Neural crest cell (in vitro differentiated cells): ENCODE measurements around the gene POLR2H. TPM values are rescaled to one million over a fixed set of nuclear protein-coding genes. Genes with fewer than 3 reads are reported as not detected.

ENCODE experiments used
- DNase-seq: peaks from one replicate; pipeline ENCODE4 v3.0.0; 2021; ENCODE audit warnings: low read depth, mixed read lengths, low spot score
- H3K27ac Mint-ChIP-seq: one replicate; pipeline ENCODE4 v1.8.0; 2021; ENCODE audit warnings: mild to moderate bottlenecking, mixed read lengths; ENCODE audit not compliant: unreplicated experiment
- H3K27me3 Mint-ChIP-seq: 2 replicates; pipeline ENCODE4 v1.8.0; 2021; ENCODE audit warnings: low read depth, mild to moderate bottlenecking, mixed read lengths
- H3K36me3 Mint-ChIP-seq: 2 replicates; pipeline ENCODE4 v1.8.0; 2021; ENCODE audit warnings: low read depth, mild to moderate bottlenecking, mixed read lengths
- H3K4me1 Mint-ChIP-seq: 2 replicates; pipeline ENCODE4 v1.8.0; 2021; ENCODE audit warnings: mixed read lengths
- H3K4me3 Mint-ChIP-seq: one replicate; pipeline ENCODE4 v1.8.0; 2021; ENCODE audit warnings: mild to moderate bottlenecking, mixed read lengths
- H3K9me3 Mint-ChIP-seq: 2 replicates; pipeline ENCODE4 v1.8.0; 2021; ENCODE audit warnings: mixed read lengths
- total RNA-seq: library from RNA; stranded (reverse); gene quantifications from 2 replicates; pipeline ENCODE4 v1.2.1, GENCODE V29; 2021
- TF ChIP-seq, protein P1 (sequence below): fragments of 200-600 bp; sonication (generic); conservative IDR thresholded peaks from 2 replicates; pipeline ENCODE4 v1.5.0; 2021; ENCODE audit warnings: antibody characterized with exemption, mild to moderate bottlenecking

POLR2H gene
- total RNA-seq, 1 donor from 2014 or later = 94.5 TPM

DNA sequence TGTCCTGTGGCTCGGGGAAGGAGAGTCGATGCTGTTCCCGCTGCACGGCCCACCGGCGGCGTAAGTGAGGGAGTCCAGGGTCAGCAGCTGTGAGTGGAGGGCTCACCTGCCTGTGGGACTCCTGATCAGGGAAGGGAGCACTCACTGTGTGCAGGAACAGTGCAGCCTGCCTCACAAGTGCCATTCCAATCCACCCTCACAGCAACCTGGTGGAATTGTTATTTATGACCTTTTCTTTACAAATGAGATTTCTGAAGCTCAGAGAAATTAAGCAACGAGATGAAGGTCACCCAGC, 27.4 kb downstream of the POLR2H start:
- Mint-ChIP-seq H3K36me3 (no peaks in the 10 kb centered on the region), H3K27ac (no peak overlapping the region), H3K9me3 (no peaks in the 10 kb centered on the region), H3K4me3 (no peak overlapping the region), H3K4me1 (no peaks in the 10 kb centered on the region), H3K27me3 (peaks cover 11% of the 10 kb centered on the region)
- TF ChIP-seq, protein P1, sequence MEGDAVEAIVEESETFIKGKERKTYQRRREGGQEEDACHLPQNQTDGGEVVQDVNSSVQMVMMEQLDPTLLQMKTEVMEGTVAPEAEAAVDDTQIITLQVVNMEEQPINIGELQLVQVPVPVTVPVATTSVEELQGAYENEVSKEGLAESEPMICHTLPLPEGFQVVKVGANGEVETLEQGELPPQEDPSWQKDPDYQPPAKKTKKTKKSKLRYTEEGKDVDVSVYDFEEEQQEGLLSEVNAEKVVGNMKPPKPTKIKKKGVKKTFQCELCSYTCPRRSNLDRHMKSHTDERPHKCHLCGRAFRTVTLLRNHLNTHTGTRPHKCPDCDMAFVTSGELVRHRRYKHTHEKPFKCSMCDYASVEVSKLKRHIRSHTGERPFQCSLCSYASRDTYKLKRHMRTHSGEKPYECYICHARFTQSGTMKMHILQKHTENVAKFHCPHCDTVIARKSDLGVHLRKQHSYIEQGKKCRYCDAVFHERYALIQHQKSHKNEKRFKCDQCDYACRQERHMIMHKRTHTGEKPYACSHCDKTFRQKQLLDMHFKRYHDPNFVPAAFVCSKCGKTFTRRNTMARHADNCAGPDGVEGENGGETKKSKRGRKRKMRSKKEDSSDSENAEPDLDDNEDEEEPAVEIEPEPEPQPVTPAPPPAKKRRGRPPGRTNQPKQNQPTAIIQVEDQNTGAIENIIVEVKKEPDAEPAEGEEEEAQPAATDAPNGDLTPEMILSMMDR = no peak
- DNase-seq = no peak

DNA sequence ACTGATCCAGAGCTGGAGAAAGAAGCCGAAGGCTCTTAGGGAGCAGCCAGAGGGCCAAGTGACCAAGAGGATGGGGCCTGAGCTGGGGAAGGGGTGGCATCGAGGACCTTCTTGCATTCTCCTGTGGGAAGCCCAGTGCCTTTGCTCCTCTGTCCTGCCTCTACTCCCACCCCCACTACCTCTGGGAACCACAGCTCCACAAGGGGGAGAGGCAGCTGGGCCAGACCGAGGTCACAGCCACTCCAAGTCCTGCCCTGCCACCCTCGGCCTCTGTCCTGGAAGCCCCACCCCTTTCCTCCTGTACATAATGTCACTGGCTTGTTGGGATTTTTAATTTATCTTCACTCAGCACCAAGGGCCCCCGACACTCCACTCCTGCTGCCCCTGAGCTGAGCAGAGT, 27.9 kb downstream of the POLR2H start:
- DNase-seq = no peak
- Mint-ChIP-seq H3K27me3 (peaks cover 6% of the 10 kb centered on the region), H3K4me3 (no peak overlapping the region), H3K36me3 (no peaks in the 10 kb centered on the region), H3K9me3 (no peaks in the 10 kb centered on the region), H3K27ac (peak overlapping the region; percentile 67), H3K4me1 (no peaks in the 10 kb centered on the region)
- TF ChIP-seq, protein P1 = no peak

DNA sequence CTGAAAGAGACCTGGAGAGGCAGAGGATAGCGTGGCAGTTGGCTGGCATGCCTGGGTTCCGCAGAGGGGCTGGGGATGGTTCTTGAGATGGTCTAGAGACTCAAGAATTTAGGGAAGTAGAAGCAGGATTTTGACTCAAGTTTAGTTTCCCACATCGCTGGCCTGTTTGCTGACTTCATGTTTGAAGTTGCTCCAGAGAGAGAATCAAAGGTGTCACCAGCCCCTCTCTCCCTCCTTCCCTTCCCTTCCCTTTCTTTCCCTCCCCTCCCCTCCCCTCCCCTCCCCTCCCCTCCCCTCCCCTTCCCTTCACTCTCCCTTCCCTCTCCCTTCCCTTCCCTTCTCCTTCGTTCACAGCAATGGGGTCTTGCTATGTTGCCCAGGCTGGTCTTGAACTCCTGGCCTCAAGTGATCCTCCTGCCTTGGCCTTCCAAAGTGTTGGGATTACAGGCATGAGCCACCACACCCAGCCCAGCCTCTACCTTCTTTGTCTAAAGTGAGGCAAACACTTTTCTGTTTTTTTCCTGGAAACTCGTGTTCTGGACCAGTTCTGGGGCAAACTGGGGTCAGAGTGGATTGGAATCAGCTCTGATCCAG, 28.5 kb downstream of the POLR2H start:
- DNase-seq = no peak
- Mint-ChIP-seq H3K4me3 (no peak overlapping the region), H3K9me3 (no peaks in the 10 kb centered on the region), H3K4me1 (no peaks in the 10 kb centered on the region), H3K27ac (no peak overlapping the region), H3K27me3 (peaks cover 6% of the 10 kb centered on the region), H3K36me3 (no peaks in the 10 kb centered on the region)
- TF ChIP-seq, protein P1 = no peak

DNA sequence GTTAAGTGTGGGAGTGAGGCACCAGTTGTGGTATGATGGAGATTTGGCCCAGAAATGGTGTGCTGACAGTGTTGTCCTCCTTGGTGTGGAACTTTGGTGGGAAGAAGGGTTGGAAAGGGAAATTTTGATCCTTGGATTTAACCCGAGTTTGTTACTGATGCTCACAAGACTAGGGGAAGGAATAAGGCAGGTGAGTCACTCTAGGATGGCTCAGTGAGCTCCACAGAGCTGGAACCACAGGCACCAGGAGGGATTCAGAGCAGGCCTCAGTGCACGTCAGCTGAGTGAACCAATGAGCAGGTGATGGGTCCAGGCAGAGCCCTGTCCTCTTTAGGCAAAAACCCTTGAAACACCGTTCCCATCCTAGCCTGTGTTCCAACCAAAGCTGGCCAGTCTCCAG, 29.8 kb downstream of the POLR2H start:
- H3K9me3 Mint-ChIP-seq = no peaks in the 10 kb centered on the region
- TF ChIP-seq, protein P1 = no peak
- H3K27ac Mint-ChIP-seq = no peak overlapping the region
- H3K4me3 Mint-ChIP-seq = no peak overlapping the region
- DNase-seq = no peak
- no peaks in the 10 kb centered on the region for H3K36me3 Mint-ChIP-seq
- no peaks in the 10 kb centered on the region for H3K4me1 Mint-ChIP-seq
- H3K27me3 Mint-ChIP-seq = peaks cover 6% of the 10 kb centered on the region

DNA sequence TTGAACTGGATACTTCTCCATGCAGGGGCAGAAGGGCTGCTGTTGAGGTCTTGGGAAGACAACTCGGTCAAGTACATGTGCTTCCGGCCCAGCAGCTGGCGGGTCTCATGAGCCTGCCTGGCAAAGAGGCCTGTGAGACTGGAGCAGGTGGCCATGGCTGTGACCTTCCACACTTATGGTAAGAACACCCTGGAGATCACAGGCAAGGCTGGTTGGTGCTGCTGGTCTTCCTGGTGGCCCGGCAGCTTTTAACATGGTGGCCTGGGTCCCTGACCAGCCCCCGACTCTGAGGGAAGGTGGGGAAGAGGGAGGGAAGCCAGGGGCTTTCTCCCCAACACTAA, 33.8 kb downstream of the POLR2H start:
- H3K9me3 Mint-ChIP-seq = no peaks in the 10 kb centered on the region
- TF ChIP-seq, protein P1 = no peak
- no peaks in the 10 kb centered on the region for H3K4me1 Mint-ChIP-seq
- H3K4me3 Mint-ChIP-seq = no peak overlapping the region
- no peak for DNase-seq
- no peaks in the 10 kb centered on the region for H3K36me3 Mint-ChIP-seq
- H3K27ac Mint-ChIP-seq = no peak overlapping the region
- H3K27me3 Mint-ChIP-seq = peaks cover 25% of the 10 kb centered on the region

DNA sequence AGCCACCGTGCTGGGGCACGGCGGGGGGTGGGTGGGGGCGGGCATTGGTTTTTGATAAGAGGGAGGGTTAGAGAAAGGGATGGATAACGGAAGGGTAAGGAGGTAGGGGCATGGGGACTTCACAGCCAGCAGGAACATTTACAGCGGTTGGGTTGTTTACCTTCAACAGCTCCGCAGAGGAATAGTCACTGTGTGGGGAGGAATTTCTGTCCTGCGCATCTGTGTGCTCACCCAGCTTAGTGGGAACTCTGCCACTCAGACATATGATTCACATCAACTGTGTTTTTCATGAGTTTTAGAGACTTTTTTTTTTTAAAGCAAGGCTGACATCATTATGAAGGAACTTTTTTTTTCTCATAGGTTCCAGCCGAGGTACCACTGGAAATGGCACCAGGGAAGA, 37.9 kb downstream of the POLR2H start:
- no peak for DNase-seq
- no peaks in the 10 kb centered on the region for H3K36me3 Mint-ChIP-seq
- no peak overlapping the region for H3K4me3 Mint-ChIP-seq
- TF ChIP-seq, protein P1 = no peak
- no peaks in the 10 kb centered on the region for H3K9me3 Mint-ChIP-seq
- no peaks in the 10 kb centered on the region for H3K4me1 Mint-ChIP-seq
- H3K27ac Mint-ChIP-seq = no peak overlapping the region
- peaks cover 45% of the 10 kb centered on the region for H3K27me3 Mint-ChIP-seq
